Right forelimb (tissue), 1 donor: ENCODE data around the gene RRM1.
"Not testable (repeated sequence)": the region's sequence is repeated elsewhere in the genome, so short reads cannot be mapped to it uniquely, and the experiment has no call there.

ENCODE experiments used
- DNase-seq: peaks from one replicate; pipeline ENCODE4 v3.0.0-alpha.2; 2018

Gene RRM1

DNA sequence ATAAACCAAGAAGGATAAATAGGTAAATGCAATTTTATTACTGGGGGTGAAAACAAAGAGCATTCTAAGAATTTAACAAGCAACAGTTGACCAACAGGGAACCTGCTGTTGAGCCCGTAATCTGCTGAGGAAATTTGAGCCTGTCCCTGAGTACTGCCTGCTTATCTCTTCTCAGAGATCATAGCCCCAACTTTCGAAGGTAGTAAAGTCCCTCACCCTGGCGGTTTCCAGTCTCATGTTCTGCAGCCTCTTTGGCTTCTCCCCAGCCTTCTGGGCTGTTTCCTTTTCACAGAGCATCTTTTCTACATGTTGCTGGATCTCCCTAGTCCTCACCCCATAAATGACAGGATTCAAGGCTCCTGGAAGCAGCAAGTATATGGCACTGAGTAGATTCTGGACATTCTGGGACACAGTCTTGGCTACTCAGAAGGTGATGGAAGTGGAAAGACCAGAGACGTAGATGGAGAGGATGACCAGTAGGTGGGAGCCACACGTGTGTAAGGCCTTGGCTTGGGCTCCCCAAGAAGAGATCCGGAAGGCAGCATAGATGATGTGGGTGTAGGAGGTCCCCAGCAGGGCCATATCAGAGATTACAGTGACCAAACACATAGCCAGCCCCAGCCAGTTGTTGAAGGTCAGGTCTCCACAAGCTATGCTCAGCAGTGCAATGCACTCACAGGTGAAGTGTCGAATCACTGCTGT, 51.6 kb downstream of the RRM1 start:
- DNase-seq = no peak

DNA sequence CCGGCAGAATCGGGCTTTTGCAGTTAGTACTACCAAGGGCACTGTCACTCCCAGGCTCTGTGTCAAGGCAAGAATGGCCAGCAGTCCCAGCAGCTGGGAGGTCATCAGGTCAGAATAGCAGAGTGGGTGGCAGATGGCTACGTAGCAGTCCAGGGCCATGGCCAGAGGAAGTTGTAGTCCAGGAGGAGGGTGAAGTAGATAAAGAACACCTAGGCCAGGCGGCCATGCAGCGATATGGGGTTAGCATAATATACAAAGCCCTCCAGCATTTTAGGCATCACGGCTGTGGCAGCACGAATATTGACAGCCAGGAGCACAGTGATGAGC, 52.1 kb downstream of the RRM1 start:
- DNase-seq = no peak

DNA sequence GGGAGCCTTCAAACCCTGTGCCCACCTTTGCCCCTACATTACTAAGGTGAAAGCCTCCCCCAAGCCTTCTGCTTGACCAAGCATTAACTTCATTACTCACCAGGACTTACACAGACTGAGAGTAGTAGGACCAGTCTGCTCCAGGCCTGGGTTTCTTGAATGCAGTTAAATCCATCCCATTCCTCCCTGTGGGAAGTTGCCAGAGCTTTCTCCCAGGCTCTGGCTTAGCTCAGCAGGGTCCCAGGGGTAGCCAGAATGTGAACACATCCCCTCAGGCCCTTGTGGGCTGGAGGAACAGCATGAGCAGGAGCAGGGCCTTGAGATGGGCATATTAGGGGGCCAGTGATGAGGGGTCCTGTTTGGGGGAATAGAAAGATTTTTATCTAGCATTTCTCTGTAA, 59.9 kb downstream of the RRM1 start:
- DNase-seq = no peak

DNA sequence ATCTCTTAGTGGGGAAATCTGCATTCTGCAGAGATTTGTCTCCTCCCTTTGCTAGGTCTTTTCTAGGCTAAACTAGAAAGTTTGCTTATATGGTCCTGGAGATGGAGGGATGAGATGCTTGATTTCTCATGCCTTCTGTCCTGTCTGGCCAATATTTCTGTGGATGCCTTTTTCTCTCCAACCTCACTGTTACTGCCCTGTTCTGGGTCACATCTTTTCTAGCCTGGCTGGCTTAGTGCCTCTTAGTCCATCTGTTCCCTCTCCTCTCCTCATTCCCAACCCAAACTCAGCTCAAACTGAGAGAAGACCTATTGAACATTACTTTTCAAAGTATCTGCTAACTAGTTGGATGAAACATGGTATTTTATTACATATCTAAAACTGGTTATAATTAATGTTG, 62.0 kb downstream of the RRM1 start:
- no peak for DNase-seq

DNA sequence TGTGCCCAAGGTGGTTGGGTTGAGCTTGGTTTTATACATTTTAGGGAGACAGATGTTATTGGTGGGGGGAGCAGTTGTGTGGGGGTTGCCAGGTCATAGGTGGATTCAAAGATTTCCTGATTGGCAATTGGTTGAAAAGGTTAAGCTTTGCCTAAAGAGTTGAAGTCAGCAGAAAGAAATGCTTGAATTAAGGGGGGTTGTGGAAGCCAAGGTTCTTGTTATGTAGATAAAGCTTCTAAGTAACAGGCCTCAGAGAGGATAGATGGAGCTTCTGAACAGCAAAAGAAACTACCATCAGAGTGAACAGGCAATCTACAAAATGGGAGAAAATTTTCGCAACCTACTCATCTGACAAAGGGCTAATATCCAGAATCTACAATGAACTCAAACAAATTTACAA, 64.2 kb downstream of the RRM1 start:
- not testable (repeated sequence) for DNase-seq

DNA sequence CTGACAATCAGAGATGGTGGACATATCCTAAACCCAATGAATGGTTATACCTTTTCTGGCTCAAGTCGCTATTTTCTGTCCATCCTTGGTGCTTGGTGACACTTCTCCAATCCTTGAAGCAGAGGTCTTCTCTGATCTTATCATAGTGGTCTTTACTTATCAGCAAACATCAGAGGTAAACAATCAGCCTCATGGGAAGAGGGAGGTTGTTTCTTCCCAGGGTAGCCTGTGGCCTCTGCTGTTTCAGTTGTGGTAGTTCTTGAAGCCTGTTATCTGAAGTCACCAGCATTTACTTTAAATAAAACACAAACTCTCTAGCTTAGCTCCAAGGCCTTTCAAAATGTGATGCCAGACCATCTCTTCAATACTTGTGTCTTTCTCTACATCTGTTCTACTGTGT, 66.7 kb downstream of the RRM1 start:
- no peak for DNase-seq

DNA sequence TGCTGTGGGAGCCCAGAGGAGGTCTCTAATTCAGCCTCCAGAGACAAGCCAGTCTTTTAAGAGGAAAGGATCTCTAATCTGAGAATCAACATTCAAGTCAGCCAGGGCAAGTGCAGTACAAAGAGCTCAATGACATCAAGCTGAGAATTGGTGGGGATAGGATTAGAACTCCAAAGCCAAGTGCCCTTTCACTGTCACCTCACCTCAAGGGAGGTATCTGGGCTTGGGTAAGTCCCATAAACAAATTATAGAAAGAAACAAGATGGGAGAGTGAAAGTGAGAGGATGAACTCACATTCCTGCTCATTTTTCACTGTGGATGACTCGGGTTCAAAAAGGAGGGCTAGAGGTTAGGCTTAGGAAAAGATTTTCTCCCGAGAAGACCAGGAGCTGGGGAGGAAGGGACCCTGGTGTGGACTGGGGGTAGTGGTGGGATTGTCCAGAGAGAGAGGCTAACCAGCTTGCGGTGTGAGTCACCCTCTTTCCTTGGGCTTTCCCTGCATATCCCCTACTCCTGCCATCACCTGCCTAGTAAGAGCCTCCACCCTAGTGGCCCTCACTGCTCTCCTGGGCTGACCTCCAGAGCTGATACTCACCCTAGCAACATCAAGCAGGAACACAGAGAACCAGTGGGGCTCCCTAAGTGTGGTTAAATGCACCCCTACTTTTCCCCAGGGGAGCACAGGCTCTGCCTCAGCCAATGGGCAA, 70.4 kb downstream of the RRM1 start:
- DNase-seq = no peak

DNA sequence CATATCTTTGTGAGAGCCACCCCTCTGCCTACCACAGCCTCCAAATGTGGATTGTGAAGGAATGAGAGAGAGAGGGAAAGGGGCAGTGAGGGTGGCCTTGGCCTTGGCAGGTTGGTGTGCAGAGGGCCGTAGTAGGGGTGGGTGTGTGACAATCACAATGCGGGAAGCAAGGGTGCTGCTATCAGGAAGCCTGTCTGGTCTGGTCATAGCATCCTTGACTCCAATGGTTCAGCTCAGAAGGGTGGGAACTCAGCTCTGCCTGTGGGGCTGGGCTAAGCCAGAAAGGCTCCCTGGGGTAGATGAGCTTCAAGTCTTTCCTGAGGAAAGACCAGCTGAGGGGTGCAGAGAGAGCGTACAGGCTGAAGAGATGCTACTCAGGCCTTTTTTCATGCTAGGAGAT, 72.7 kb downstream of the RRM1 start:
- no peak for DNase-seq

DNA sequence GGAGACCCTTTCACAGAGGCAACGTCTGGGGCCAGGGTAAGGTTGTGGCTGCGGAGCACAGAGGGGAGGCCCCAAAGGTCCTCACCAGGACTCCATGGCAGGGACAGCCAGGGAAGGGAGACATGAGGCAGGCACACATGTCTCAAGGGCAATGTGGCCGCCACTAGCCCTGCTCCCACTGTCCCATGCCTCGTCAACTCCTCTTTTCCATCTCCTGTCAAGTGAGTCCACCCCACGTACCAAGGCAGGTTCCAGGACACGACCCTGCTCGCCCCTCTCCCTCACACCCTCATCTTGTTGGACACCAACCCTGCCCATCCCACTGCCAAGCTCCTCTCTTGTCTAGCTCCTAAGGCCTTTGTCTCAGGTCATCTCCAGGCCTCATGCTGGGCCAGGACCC, 73.2 kb downstream of the RRM1 start:
- no peak for DNase-seq

DNA sequence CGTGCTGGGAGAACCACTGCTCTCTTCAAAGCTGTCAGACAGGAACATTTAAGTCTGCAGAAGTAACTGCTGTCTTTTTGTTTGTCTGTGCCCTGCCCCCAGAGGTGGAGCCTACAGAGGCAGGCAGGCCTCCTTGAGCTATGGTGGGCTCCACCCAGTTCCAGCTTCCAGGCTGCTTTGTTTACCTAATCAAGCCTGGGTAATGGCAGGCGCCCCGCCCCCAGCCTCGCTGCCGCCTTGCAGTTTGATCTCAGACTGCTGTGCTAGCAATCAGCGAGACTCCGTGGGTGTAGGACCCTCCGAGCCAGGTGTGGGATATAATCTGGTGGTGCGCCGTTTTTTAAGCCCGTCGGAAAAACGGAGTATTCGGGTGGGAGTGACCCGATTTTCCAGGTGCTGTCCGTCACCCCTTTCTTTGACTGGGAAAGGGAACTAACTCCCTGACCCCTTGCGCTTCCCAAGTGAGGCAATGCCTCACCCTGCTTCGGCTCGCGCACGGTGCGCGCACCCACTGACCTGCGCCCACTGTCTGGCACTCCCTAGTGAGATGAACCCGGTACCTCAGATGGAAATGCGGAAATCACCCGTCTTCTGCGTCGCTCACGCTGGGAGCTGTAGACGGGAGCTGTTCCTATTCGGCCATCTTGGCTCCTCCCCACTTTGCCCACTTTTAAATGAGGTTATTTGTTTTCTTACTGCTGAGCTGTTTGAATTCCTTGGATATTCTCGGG, 81.2 kb downstream of the RRM1 start:
- DNase-seq = not testable (repeated sequence)

DNA sequence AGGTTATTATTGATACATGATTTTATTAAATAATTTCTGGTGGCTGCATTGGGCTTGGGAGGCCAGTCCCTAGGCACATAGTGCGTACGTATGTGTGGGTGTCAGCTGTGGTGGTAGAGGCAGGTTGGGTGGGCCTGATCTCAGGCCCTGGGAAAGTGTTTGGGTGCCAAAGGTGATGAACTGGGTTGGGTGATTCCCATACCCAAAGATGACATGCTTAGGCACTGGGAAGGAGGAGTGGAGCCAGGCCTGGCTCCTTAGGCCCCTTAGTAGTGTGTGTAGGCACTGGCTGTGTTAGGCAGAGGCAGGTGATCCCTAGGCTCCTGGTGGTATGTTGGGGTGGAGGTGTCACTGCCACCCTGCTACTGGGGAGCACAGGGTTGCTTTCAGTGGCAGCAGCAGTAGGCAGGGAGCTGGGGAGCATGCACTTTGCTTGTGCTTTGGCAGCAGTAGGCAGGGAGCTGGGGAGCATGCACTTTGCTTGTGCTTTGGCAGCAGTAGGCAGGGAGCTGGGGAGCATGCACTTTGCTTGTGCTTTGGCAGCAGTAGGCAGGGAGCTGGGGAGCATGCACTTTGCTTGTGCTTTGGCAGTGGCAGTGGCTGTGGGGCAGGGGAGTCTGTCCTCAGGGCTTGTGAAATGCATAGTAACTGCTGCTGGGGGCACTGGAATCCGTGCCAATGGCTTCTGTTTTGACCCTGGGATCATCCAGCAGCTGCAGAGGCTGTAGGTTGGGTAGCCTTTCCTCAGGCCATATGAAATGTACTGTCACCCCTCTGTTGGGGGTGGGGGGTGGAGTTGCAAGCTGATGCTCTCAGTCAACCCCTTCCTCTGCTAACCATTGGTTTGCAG, 84.4 kb downstream of the RRM1 start:
- DNase-seq = no peak

DNA sequence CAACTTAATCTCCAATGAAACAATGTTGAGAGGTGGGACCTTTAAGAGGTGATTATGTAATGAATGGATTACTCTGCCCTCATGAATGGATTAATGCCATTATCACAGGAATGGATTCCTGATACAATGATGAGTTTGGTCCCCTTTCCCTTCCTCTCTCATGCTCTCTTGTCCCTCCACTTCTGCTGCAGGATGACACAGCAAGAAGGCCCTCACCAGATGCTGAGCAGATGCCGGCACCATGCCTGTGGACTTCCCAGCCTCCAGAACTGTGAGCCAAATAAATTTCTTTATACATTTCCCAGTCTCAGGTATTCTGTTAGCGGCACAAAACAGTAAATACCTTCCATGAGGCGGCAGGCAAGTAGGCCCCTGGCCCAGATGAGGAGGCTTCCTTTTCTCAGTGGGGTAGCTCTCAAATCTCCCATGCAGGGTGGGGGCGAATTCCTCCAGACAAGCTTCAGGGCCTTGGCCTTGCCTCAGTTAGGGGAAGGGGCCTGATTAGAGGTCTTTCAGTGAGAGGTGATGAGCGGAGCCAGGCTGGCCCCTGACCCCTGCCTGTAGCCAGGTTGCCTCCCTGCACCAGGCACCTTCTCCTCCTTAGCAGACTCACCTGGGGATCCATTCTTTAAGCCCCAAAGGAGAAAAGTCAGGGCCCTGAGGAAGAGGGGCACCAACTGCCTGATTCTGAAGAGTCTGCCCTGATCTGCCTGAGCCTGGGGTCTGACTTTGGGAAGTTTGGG, 86.0 kb downstream of the RRM1 start:
- no peak for DNase-seq

DNA sequence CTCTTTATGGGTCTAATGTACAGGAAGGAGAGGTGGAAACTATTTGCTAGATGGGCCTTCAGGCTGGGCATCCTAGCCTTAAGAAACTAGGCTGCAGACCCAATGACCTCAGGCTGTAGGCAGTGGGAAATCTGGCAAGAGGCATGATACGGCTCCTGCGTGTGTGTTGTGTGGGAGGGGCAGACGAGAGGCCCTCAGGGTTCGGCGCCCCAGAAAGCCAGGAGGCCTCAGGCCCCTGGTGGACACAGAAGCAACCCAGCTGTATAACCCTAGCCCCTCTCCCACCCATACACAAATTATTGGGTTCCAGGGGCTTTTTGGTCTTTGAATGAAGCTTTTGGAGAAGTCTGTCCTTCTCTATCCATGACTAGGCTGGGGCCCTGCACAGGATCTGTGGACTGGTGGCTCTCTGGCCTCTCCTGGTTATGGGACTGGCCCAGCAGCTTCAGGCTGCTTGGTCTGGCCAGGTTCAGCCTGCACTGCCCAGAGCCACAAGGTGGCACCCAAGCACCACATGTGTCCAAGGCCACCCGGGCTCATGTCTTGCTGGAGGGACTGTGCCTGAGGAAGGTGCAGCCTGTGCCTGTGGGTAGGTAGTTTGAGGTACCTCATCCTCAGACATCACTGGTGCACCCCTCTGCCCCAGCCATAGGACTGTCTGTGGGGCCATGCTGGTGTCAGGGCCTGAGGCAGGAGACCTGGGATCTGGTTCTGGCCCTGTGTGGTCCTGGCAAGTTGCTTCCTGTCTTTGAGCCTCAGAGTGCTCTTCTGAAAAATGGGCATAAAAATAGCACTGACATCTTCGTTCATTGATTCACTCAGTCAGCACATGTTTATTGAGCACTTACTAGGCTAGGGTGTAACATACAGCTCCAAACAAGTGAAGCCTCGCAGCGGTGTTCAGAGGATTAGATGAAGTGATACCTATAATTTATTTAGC, 87.5 kb downstream of the RRM1 start:
- peak; percentile 55 for DNase-seq

DNA sequence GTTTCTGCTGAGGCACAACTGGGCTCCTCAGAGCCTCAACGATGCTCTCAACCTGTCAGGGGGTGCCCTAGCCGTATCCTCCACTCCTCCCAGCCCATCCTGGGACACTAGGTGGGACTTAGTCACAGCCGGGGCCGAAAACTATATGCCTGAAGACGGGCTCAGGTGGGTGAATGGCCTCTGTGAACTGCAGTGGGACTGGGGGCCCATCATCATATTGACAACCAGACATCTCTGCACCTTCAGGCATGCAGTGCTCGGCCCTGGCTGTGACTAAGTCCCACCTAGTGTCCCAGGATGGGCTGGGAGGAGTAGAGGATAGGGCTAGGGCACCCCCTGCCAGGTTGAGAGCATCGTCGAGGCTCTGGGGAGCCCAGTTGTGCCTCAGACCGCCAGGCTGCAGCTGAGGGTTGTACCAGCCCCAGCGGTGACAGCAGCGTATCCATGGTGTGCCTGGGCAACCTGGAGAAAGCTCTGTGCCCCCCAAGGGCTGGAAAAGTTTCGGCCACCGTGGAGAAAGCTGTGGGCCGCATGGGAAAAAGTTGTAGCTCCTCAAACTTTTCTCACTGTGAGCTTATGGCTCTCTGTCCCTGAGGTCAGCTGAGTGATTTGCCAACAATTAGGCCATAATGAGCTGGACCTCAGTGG, 88.9 kb downstream of the RRM1 start:
- no peak for DNase-seq

DNA sequence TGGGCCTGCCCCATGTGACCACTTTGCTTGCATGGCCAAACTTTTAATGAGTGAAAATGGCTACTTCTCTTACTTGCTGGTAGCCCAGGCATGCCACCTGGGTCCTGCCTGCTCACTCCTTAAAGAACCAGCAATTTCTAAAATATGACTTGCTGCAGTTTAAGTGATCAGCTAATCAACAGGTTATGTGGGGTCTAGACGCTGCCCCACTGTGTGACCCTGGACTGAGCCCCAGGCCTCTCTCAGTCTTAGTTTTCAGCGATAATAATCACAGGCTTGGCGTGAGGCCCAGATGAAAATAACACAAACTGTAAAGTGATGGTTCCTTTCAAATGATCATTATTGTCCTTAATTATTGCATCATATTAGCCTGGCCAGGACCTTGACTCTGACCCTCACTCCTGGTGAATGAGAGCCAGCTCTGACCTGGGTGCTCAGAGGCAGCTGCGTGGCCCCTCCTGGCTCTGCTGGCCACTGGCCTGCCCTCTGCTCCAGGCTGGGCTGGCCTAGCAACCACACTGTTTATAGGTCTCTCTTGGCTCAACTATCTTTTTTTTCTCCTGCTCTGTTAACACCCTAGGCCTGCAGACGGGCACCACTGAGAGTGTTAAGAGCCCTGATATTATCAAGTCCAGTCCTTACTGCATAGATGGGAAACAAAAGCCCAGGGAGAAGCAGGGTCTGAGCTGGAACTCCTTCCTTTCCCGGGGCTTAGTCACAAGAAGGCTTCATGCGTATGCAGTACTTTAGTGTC, 89.7 kb downstream of the RRM1 start:
- no peak for DNase-seq

DNA sequence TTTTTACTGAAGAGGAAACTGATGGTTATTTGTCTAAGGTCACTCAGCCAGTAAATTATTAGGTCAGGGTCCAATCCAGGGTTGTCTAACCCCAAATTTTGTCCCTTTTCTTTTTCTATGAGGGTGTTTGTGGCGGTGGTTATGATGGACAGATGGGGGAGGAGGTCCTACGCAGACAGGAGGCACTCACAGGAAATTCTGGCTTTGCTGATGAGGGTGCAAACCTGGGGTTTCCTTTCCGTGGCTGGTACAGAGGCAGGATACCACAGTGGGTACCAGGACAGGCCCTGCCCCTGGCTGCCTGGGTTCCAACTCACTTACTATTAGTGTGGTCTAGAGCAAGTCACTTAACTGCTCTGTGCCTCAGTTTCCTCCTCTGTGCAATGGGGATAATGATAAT, 91.0 kb downstream of the RRM1 start:
- DNase-seq = no peak

DNA sequence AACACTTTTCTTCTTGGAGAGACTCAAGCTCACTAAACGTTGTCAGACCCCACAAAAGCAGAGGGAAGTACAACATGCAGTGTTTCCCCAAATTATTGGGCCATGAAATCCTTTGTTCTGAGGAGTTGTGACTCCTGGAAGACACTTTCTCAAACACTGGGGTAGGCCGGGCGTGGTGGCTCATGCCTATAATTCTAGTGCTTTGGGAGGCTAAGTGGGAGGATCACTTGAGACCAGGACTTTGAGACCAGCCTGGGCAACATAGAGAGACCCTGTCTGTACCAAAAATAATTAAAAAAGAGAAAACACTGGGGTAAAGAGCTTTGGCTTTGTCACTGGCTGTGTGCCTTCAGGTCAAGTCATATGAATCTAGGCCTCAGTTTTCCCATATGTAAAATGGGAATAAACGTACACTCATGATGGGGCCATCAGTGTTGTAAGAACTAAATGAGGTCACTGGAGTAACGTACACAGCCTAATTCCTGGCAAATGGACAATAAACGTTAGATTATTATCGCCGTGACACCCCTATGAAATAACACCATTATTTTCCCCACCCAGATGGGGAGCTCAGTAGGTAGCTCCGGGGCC, 92.0 kb downstream of the RRM1 start:
- no peak for DNase-seq

DNA sequence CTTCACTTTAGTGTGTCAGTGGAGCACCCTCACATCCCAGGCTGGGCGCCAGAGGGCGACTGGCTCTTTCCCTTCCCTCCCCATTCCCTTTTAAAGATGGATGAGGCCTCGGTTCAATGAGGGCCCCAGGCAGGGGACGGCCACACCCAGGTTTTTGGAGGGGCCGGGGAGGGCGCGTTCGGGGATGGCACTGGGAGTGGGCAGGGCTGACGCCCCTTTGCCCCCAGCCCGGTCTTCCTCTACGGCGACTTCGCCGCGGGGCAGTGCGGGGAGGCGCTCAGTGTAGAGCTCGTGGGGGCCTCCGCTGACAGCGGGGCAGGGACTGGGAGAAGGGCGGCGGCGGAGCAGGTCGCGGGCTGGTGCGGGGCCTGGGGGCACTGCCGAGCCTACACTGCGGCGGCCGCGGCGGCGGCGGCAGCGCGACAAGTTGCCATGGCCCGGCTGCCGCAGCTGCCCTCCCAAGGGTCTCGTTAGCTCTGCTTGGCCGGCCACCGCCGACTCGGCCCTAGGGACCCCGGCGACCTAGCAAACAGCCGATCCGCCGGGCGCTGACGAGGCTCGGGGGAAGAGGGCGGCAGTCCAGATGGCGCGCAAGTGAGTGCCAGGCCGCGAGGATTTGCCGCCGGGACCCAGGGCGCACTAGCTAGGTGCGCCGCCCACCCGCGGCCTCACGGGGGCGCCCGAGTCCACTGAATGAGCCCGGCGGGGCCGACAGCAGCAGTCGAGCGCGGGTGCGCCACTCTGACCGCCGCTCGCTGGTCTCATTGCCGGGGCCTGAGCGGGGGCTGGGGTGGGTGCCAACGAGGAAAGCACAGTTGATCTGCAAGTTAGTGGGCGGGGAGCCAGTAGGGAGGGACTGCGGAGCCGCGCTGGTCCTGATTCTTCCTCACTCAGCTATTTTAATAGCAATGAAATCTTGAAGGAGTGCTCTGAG, 92.7 kb downstream of the RRM1 start:
- DNase-seq = peak; percentile 96
